ENCODE measurements around the gene IP6K2. TPM values are rescaled to one million over a fixed set of nuclear protein-coding genes. Genes with fewer than 3 reads are reported as not detected.
A peak's percentile ranks its signal among the peaks of the same experiment; 100 is the strongest.

Gene IP6K2
- total and polyA plus RNA-seq, 2 experiments from 2014 or later = 97.0 to 97.4 TPM

DNA sequence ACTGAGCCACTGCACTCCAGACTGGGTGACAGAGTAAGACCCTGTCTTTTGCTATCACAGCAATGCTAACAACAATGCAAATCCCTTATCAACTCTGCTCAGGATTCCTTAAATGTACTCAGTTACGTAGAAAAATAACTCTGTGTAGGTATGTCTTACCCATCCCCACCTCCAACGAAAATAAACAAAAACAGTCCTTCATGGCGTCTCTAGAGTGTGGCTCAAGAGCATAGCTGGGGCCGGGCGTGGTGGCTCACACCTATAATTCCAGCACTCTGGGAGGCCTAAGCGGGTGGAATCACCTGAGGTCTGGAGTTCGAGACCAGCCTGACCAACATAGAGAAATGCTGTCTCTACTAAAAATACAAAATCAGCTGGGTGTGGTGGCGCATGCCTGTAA lies 18.1 kb downstream of the IP6K2 start:
- TF ChIP-seq ZNF331 (CRISPR knock-in tag; IDR thresholded peaks at IDR 0.05; ENCODE audit: low read depth) (no peak), NANOG (IDR thresholded peaks at IDR 0.05; ENCODE audit: borderline replicate concordance) (no peak), STAT1 (IDR thresholded peaks at IDR 0.05; ENCODE audit: unreplicated experiment) (no peak)
- TF ChIP-seq, protein P1, sequence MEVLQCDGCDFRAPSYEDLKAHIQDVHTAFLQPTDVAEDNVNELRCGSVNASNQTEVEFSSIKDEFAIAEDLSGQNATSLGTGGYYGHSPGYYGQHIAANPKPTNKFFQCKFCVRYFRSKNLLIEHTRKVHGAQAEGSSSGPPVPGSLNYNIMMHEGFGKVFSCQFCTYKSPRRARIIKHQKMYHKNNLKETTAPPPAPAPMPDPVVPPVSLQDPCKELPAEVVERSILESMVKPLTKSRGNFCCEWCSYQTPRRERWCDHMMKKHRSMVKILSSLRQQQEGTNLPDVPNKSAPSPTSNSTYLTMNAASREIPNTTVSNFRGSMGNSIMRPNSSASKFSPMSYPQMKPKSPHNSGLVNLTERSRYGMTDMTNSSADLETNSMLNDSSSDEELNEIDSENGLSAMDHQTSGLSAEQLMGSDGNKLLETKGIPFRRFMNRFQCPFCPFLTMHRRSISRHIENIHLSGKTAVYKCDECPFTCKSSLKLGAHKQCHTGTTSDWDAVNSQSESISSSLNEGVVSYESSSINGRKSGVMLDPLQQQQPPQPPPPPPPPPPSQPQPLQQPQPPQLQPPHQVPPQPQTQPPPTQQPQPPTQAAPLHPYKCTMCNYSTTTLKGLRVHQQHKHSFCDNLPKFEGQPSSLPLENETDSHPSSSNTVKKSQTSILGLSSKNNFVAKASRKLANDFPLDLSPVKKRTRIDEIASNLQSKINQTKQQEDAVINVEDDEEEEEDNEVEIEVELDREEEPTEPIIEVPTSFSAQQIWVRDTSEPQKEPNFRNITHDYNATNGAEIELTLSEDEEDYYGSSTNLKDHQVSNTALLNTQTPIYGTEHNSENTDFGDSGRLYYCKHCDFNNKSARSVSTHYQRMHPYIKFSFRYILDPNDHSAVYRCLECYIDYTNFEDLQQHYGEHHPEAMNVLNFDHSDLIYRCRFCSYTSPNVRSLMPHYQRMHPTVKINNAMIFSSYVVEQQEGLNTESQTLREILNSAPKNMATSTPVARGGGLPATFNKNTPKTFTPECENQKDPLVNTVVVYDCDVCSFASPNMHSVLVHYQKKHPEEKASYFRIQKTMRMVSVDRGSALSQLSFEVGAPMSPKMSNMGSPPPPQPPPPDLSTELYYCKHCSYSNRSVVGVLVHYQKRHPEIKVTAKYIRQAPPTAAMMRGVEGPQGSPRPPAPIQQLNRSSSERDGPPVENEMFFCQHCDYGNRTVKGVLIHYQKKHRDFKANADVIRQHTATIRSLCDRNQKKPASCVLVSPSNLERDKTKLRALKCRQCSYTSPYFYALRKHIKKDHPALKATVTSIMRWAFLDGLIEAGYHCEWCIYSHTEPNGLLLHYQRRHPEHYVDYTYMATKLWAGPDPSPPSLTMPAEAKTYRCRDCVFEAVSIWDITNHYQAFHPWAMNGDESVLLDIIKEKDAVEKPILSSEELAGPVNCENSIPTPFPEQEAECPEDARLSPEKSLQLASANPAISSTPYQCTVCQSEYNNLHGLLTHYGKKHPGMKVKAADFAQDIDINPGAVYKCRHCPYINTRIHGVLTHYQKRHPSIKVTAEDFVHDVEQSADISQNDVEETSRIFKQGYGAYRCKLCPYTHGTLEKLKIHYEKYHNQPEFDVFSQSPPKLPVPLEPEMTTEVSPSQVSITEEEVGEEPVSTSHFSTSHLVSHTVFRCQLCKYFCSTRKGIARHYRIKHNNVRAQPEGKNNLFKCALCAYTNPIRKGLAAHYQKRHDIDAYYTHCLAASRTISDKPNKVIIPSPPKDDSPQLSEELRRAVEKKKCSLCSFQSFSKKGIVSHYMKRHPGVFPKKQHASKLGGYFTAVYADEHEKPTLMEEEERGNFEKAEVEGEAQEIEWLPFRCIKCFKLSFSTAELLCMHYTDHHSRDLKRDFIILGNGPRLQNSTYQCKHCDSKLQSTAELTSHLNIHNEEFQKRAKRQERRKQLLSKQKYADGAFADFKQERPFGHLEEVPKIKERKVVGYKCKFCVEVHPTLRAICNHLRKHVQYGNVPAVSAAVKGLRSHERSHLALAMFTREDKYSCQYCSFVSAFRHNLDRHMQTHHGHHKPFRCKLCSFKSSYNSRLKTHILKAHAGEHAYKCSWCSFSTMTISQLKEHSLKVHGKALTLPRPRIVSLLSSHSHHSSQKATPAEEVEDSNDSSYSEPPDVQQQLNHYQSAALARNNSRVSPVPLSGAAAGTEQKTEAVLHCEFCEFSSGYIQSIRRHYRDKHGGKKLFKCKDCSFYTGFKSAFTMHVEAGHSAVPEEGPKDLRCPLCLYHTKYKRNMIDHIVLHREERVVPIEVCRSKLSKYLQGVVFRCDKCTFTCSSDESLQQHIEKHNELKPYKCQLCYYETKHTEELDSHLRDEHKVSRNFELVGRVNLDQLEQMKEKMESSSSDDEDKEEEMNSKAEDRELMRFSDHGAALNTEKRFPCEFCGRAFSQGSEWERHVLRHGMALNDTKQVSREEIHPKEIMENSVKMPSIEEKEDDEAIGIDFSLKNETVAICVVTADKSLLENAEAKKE (CRISPR knock-in tag; IDR thresholded peaks at IDR 0.05) = no peak
- TF ChIP-seq, protein P2, sequence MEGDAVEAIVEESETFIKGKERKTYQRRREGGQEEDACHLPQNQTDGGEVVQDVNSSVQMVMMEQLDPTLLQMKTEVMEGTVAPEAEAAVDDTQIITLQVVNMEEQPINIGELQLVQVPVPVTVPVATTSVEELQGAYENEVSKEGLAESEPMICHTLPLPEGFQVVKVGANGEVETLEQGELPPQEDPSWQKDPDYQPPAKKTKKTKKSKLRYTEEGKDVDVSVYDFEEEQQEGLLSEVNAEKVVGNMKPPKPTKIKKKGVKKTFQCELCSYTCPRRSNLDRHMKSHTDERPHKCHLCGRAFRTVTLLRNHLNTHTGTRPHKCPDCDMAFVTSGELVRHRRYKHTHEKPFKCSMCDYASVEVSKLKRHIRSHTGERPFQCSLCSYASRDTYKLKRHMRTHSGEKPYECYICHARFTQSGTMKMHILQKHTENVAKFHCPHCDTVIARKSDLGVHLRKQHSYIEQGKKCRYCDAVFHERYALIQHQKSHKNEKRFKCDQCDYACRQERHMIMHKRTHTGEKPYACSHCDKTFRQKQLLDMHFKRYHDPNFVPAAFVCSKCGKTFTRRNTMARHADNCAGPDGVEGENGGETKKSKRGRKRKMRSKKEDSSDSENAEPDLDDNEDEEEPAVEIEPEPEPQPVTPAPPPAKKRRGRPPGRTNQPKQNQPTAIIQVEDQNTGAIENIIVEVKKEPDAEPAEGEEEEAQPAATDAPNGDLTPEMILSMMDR (conservative IDR thresholded peaks at IDR 0.05; ENCODE audit: low read depth in 2 of 2) = no peak
- Mint-ChIP-seq H3K27me3 (ENCODE audit: insufficient read depth, low read depth, poor library complexity) (peaks cover 4% of the 10 kb centered on the region), H3K4me3 (no peak overlapping the region), H3K27ac (no peak overlapping the region), H3K4me1 (peaks cover 34% of the 10 kb centered on the region), H3K36me3 (ENCODE audit: low read depth) (peaks cover 63% of the 10 kb centered on the region), H3K9me3 (no peaks in the 10 kb centered on the region; the same call in 2 of the 3 replicates)
- peaks cover 64% of the 10 kb centered on the region for H4K20me1 ChIP-seq (replicated peaks; ENCODE audit: insufficient read depth)
- peaks cover 94% of the 10 kb centered on the region for H3K79me2 ChIP-seq (replicated peaks; ENCODE audit: insufficient read depth)
- no peak overlapping the region for H3K4me2 ChIP-seq
- DNase-seq (ENCODE audit: low spot score) (no peak), ATAC-seq (no peak)
- H2AFZ ChIP-seq = no peak overlapping the region
- H3K4me1 ChIP-seq (ENCODE audit: insufficient read depth) = peaks cover 50% of the 10 kb centered on the region
- H3K27ac ChIP-seq (ENCODE audit: low read depth) = peak overlapping the region; percentile 40; the same call in 1 of the 2 replicates
- H3F3A ChIP-seq (replicated peaks; ENCODE audit: low read depth) = peaks cover 17% of the 10 kb centered on the region
- H3K27me3 ChIP-seq (ENCODE audit: insufficient read depth) = no peaks in the 10 kb centered on the region
- H3K36me3 ChIP-seq (ENCODE audit: insufficient read depth) = peaks cover 23% of the 10 kb centered on the region
- H3K4me3 ChIP-seq = no peak overlapping the region
- no peaks in the 10 kb centered on the region for H3K9me2 ChIP-seq (ENCODE audit: insufficient read depth)

All from GM23338 (cell line).